GM12891 (cell line): Measurements from ENCODE around the gene HOXD3.

ENCODE experiments used
- DNase-seq: peaks from one replicate; pipeline ENCODE4 v3.0.0; 2011; ENCODE audit warnings: low spot score; ENCODE audit not compliant: insufficient read length
- FAIRE-seq: peaks from 2 replicates; lab custom pipeline; 2011; peaks lifted over from hg19 to GRCh38; lab: Jason Lieb, UNC
- PAX5 ChIP-seq: IDR thresholded peaks from 2 replicates; pipeline ENCODE4 v1.6.1; 2011; ENCODE audit warnings: low read length, moderate library complexity, mild to moderate bottlenecking; ENCODE audit not compliant: insufficient read depth, severe bottlenecking
- POLR2A ChIP-seq: IDR thresholded peaks from 2 replicates; pipeline ENCODE4 v1.6.1; 2011; ENCODE audit warnings: low read depth, low read length, control low read depth
- POLR2AphosphoS5 ChIP-seq: IDR thresholded peaks from 2 replicates; pipeline ENCODE4 v1.6.1; 2011; ENCODE audit warnings: low read depth, low read length, control low read depth
- POU2F2 ChIP-seq: IDR thresholded peaks from 2 replicates; pipeline ENCODE4 v1.6.1; 2011; ENCODE audit warnings: low read depth, mild to moderate bottlenecking, control low read depth, low read length, moderate library complexity
- SPI1 ChIP-seq: IDR thresholded peaks from 2 replicates; pipeline ENCODE4 v1.6.1; 2011; ENCODE audit warnings: low read depth, low read length, control low read depth
- TAF1 ChIP-seq: IDR thresholded peaks from 2 replicates; pipeline ENCODE4 v1.6.1; 2011; ENCODE audit warnings: low read depth, low read length, control low read depth

The HOXD3 gene

DNA sequence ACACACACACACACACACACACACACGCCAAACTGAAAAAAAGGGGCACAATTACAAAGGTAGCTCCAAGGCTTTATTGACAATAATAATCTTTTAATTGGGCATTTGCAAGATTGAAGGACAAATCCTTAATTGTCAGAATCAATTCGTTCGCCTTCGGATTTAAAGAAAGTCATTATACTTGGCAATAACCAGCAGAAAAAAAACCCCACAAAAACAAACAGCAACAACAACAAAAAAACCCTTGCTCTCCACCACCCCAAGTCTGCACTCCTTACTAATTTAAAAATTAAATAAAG is 29.4 kb upstream of the HOXD3 start:
- TF ChIP-seq POU2F2 (no peak), PAX5 (no peak), SPI1 (no peak), TAF1 (no peak), POLR2A (no peak), POLR2AphosphoS5 (no peak)
- FAIRE-seq (no peak), DNase-seq (no peak)

DNA sequence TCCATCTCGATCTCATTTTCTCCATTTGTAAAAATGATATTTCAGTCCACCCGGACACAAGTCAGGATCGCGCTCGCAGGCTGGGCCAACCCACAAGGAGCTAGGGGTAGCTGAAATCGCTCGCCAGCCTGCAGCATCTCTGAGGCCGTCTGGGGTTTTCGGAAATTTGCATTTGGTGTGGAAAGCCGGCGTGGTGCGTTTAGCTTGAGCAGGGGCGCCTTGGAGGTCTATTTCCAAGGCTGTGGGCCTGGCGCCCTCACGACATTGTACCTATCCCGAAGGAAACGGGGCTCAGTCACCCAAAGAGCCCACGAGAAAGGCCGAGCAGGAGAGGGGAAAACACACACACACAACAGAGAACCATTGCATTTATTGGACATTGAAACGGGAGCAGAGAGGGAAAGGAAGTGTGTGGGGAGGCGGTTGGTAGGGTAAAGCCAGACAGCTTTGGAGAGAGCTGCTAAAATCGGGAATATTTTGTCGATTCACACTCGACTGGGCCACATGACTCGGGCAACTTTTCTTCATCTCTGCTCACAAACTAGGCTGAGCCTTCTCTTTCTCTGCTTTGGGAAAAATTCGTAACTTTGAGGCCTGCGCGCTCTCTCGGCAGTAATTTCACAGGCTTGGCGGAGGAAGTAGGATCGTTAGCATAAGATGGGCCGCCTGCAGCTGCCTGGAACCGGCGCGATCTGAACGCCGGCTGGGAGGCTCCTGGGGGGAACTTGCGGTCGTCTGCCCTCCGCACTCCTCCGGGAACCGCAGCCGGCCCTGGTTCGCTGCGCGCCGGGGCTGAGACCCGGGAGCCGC is 28.7 kb upstream of the HOXD3 start:
- DNase-seq (no peak), FAIRE-seq (no peak)
- TF ChIP-seq POLR2A (no peak), PAX5 (no peak), POU2F2 (no peak), SPI1 (no peak), POLR2AphosphoS5 (no peak), TAF1 (no peak)

DNA sequence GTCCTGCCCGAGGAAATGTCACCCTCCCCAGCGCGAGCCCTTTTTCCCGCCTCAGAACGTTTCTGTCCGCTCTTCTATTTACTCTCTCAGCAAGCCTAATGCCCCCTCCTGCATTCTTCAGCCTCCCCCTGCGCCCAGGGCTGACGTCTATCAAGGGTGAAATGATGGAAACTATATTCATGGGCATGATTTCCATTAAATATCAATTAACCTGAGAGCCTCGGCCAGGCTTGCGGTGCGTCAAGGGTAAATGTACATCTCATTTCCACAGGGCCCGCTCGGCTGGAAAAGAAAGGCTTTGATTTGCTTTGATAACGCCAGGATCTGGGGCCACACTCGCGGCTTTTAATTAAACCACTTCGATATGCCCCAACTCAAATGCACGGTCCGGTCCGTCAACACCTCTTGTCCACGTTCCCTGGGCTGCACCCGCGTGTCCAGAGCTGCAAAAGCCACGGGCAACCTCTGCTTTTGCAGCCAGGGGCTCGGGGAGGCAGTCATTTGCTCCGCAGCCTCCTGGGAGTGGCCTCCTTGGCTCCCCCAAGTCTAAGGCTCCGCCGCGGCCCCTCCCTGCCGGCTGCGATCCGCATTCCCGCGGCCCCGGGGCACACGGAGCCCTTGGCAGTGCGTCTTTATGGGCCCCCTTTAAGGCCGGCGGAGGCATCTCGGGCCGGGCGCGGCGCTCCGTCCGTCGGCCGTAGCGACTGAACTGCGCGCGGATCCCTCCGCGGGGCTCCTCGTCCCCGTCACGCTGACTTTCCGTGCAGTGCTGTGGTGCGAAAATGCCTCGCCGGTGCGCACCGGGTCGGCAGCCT is 27.9 kb upstream of the HOXD3 start, which contains the start of gene HOXD8:
Gene HOXD8 (plus strand): TSS at position 724 of the 815 bp plus-strand sequence. CDS start 662 bp downstream, outside the sequence.
- FAIRE-seq: no peak
- DNase-seq: no peak
- TF ChIP-seq PAX5: no peak
- TF ChIP-seq POLR2AphosphoS5: no peak
- no peak for TF ChIP-seq POLR2A
- no peak for TF ChIP-seq TAF1
- TF ChIP-seq SPI1: no peak
- TF ChIP-seq POU2F2: no peak

DNA sequence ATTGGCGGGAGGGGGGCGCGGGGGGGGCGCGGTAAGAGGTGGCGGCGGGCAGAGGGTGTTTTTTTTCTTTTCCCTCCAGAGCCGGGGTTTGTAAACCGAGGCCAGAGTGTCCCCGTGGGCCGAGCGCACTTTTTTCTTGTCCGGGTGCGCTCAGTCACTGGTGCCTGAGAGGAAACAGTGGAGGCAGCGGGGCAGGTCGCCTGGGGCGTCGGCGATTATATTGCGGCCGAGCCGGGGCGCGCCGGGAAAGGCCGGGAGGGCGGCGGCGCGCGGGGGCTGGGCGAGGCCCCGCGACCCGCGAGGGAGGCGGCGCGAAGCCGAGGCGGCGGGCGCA is 27.3 kb upstream of the HOXD3 start:
- DNase-seq (no peak), FAIRE-seq (no peak)
- no peak for TF ChIP-seq TAF1
- no peak for TF ChIP-seq POLR2A
- no peak for TF ChIP-seq POLR2AphosphoS5
- TF ChIP-seq PAX5: no peak
- TF ChIP-seq SPI1: no peak
- TF ChIP-seq POU2F2: no peak

DNA sequence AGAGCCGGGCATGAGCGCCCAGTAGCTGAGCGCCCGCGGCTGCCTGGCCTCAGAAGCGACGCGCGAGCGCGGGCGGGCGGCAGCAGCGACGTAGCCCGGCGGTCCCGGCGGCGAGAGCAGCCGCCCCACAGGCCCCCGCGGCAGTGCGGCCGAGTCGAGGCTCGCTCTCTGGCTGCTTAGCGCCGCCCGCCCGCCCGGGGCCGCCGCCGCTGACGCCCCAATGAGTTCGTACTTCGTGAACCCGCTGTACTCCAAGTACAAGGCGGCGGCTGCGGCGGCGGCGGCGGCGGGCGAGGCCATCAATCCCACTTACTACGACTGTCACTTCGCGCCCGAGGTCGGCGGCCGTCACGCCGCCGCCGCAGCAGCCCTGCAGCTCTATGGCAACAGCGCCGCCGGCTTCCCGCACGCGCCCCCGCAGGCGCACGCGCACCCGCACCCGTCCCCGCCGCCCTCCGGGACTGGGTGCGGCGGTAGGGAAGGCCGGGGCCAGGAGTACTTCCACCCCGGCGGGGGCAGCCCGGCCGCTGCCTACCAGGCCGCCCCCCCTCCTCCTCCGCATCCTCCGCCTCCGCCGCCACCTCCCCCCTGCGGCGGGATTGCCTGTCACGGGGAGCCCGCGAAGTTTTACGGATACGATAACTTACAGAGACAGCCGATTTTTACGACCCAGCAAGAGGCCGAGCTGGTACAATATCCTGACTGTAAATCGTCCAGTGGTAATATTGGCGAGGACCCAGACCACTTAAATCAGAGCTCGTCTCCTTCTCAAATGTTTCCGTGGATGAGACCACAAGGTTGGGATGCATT is 26.8 kb upstream of the HOXD3 start:
- FAIRE-seq (no peak), DNase-seq (no peak)
- no peak for TF ChIP-seq POU2F2
- no peak for TF ChIP-seq POLR2A
- no peak for TF ChIP-seq SPI1
- no peak for TF ChIP-seq TAF1
- no peak for TF ChIP-seq PAX5
- no peak for TF ChIP-seq POLR2AphosphoS5

DNA sequence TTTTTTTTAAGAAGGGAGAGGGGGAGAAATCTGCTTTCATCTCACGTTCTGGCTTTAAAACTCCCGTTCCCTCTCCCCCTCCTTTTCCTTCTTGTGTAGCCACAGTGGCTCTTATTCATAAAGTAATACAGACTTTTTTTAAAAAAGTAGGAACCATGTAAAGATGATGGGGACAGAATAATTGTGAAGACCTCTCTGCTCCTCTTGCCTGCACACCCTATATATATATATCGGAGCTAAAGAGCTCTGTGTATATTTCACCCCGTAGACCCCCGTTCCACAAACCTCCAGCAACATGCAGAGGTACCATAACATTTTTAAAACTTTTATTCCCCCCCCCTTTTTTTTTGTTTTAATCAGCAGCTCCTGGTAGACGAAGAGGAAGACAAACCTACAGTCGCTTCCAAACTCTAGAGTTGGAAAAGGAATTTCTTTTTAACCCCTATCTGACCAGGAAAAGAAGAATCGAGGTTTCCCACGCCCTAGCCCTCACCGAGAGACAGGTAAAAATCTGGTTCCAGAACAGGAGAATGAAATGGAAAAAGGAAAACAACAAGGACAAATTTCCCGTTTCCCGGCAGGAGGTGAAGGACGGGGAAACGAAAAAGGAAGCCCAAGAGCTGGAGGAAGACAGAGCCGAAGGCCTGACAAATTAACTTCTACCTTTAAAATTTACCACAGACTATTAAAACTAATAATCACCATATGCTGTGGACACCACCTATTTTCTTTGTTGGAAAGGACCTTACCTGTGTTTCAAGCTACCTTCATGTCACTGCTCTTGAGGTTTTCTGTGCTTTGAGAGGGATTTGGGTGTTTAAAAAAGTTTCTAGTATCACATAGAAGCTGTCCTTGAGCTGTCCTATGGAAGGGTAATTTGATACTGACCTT is 25.9 kb upstream of the HOXD3 start:
- no peak for DNase-seq
- FAIRE-seq: no peak
- TF ChIP-seq POU2F2 (no peak), POLR2AphosphoS5 (no peak), PAX5 (no peak), POLR2A (no peak), TAF1 (no peak), SPI1 (no peak)

DNA sequence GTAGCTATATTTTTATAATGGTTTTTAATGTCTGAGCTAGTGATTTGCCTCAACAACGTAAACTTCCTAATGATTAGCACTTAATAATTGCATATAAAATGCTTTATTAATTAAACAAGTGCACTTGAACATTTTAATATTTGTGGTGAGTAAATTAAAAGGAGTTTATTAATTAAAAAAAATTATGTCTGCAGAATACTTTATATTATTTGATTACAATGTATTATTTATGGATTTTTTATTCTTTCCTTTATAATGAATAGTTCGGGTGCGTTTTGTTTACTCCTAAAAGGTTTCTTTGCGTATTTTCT is 25.3 kb upstream of the HOXD3 start:
- TF ChIP-seq PAX5: no peak
- no peak for TF ChIP-seq SPI1
- TF ChIP-seq POLR2AphosphoS5: no peak
- no peak for TF ChIP-seq TAF1
- no peak for TF ChIP-seq POU2F2
- no peak for TF ChIP-seq POLR2A
- DNase-seq (no peak), FAIRE-seq (no peak)
